Ectodermal cell (in vitro differentiated cells): ENCODE measurements around the gene KRT76.
"Not testable (repeated sequence)": the region's sequence is repeated elsewhere in the genome, so short reads cannot be mapped to it uniquely, and the experiment has no call there.

ENCODE experiments used
- H3K27ac ChIP-seq: 2 replicates; pipeline ENCODE4 v1.7.0; 2013; ENCODE audit warnings: mild to moderate bottlenecking, low read depth, low read length; ENCODE audit not compliant: insufficient read depth, poor library complexity, severe bottlenecking
- H3K27me3 ChIP-seq: 2 replicates; pipeline ENCODE4 v1.7.0; 2013; ENCODE audit warnings: mild to moderate bottlenecking, low read length; ENCODE audit not compliant: insufficient read depth, control insufficient read depth, poor library complexity, severe bottlenecking
- H3K36me3 ChIP-seq: one replicate; pipeline ENCODE4 v1.7.0; 2013; ENCODE audit warnings: low read length; ENCODE audit not compliant: control insufficient read depth, insufficient read depth
- H3K4me1 ChIP-seq: one replicate; pipeline ENCODE4 v1.7.0; 2013; ENCODE audit warnings: low read length; ENCODE audit not compliant: control insufficient read depth, insufficient read depth
- H3K4me3 ChIP-seq: 2 replicates; pipeline ENCODE4 v1.7.0; 2013; ENCODE audit warnings: low read depth, low read length, control low read depth; ENCODE audit not compliant: insufficient read depth
- H3K9me3 ChIP-seq: 2 replicates; pipeline ENCODE4 v1.7.0; 2013; ENCODE audit warnings: mild to moderate bottlenecking, low read length, moderate library complexity; ENCODE audit not compliant: control insufficient read depth
- WGBS, 2 experiments: methylation state at CpG; one replicate each; pipeline ENCODE4 v1.1.7; 2013; ENCODE audit warnings: missing lambda C conversion rate in 2 of 2; 5-methylcytosine and 5-hydroxymethylcytosine counted together

KRT76 gene

DNA sequence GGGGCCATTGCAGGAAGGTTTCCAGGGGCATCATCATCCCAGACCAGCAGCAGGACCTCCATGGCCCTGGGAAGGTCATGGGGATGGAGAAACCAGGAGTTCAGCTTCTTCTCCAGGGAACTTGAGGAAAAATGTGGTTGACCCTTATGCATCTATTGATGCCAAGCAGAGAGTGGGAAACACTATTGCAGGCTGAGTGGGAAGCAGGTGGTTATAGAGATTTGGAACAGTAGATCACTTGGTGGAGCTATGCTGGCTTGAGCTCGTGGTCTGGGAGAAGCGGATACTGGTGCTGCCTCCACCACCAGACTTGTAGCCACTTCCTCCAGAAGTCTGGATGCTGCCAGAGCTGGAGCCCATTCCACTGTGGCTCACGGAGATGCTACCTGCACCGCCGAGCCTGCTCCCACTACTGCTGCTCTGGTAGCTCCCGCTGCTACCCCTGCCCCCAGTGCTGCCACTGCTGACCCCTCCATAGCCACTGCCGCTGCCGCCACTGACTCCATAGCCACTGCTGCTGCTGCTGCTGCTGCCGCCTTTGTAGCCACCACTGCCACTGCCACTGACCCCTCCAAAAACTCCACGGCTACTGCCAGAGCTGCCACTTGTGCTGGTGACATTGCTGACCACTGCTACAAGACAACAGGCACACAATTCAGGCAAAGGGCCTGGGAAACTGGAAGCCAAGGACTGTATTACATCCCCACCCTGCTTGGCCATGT, 8.5 kb downstream of the KRT76 start:
- WGBS, 2 experiments, result 92% methylated on average over 10 of the region's 10 CpGs
- Histone ChIP-seq H3K27me3 (no peaks in the 10 kb centered on the region), H3K9me3 (no peaks in the 10 kb centered on the region), H3K4me3 (no peak overlapping the region), H3K4me1 (no peaks in the 10 kb centered on the region), H3K36me3 (no peaks in the 10 kb centered on the region), H3K27ac (no peak overlapping the region)

DNA sequence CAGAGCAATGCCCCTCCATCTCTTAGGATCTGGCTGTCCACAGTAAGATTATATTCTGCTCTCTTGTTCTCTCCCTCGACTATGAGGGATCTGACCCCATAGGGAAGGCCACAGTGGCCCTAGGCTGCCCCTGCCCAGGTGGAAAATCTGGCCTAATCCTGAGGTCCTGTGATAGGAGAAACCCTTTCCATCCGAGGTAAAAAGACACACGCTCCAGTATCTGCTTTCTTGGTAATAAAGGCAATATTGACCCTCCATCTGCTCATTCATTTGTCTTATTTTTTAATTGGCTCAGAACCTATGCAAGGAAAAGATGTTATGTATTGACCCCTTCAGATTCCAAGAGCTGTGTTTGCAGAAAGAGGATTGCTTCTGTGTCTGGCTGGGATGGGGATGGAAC, 9.7 kb downstream of the KRT76 start:
- H3K27ac ChIP-seq, result no peak overlapping the region
- H3K27me3 ChIP-seq, result no peaks in the 10 kb centered on the region
- H3K4me3 ChIP-seq, result no peak overlapping the region
- 58 to 60% methylated on average over 3 of the region's 3 CpGs for WGBS, 2 experiments
- H3K9me3 ChIP-seq, result no peaks in the 10 kb centered on the region
- no peaks in the 10 kb centered on the region for H3K4me1 ChIP-seq
- H3K36me3 ChIP-seq, result no peaks in the 10 kb centered on the region

DNA sequence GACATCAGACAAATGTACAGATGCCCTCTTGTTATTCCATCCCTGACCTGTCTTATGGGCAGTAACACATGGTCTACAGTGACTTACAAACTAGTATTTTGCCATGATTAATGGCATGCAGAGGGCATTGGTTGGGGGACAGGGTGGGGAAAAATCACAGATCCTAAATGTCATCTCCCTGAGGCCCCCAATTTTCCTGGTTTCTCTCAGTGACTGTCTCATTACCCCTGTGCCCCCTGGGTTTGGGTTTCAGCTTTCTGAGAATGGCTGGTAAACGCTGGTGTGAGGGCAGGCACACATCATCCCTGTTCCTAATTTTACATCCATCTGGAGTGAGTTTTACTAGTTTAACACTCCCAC, 10.1 kb downstream of the KRT76 start:
- H3K27me3 ChIP-seq, result no peaks in the 10 kb centered on the region
- WGBS, 2 experiments, result 85% methylated on average over 1 of the region's 1 CpG; no CpG with 5 or more reads in 1 of the 2 experiments
- no peaks in the 10 kb centered on the region for H3K4me1 ChIP-seq
- no peak overlapping the region for H3K27ac ChIP-seq
- no peak overlapping the region for H3K4me3 ChIP-seq
- H3K9me3 ChIP-seq, result no peaks in the 10 kb centered on the region
- H3K36me3 ChIP-seq, result no peaks in the 10 kb centered on the region

DNA sequence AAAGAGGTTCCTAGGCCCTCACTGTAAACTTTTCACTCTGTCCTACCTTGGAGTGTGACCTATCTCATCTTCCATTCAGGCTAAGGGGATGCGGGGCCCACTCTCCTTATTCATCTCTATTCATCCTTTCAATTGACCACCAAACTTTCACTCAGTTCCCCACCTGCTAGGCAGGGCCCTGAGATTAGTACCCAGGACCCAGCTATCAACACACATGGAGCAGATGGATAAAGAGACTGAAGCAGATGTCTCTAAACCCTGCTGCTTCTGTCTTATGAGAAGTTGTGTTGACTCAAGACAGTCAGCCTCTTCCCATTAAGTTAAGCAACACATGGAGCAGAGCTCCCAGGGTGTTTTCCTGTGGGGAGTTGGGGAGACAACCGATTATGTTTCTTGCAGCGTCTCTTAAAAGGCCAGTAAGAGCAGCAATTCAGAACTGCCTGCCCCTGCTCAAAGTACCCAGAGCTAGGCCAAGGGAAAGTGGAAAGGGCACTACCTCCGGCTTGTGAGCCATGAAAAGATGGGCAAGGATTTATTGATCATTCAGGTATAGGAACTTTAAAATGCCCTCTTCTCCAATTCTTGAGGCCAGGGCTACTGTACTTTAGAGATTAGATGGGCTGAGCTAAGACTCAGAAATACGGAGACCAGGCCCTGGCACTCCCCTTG, 10.7 kb downstream of the KRT76 start:
- no peaks in the 10 kb centered on the region for H3K36me3 ChIP-seq
- H3K9me3 ChIP-seq, result no peaks in the 10 kb centered on the region
- no peak overlapping the region for H3K4me3 ChIP-seq
- WGBS, 2 experiments, result 92 to 93% methylated on average over 5 of the region's 5 CpGs
- no peak overlapping the region for H3K27ac ChIP-seq
- H3K27me3 ChIP-seq, result no peaks in the 10 kb centered on the region
- no peaks in the 10 kb centered on the region for H3K4me1 ChIP-seq

DNA sequence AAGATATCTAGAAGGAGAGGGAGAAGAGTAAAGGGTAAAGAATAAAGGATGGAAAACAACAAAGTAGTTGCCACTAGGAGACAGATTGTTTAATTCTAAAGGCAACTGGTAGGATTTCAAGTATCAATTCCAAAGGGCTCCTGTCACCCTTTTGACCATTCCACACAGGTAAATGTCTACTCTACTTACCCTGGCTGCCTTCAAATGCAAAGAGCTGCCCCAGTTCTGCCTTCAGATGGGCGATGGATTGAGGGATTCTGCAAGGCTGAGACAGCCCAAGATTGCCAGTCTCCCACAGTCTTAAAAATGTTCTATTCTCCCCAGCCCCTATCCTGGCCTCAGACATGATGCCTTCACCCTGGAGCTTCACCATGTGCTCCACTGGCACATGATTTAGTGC, 11.4 kb downstream of the KRT76 start:
- 82 to 84% methylated on average over 1 of the region's 1 CpG for WGBS, 2 experiments
- H3K36me3 ChIP-seq, result no peaks in the 10 kb centered on the region
- no peak overlapping the region for H3K27ac ChIP-seq
- no peaks in the 10 kb centered on the region for H3K9me3 ChIP-seq
- no peak overlapping the region for H3K4me3 ChIP-seq
- no peaks in the 10 kb centered on the region for H3K27me3 ChIP-seq
- no peaks in the 10 kb centered on the region for H3K4me1 ChIP-seq

DNA sequence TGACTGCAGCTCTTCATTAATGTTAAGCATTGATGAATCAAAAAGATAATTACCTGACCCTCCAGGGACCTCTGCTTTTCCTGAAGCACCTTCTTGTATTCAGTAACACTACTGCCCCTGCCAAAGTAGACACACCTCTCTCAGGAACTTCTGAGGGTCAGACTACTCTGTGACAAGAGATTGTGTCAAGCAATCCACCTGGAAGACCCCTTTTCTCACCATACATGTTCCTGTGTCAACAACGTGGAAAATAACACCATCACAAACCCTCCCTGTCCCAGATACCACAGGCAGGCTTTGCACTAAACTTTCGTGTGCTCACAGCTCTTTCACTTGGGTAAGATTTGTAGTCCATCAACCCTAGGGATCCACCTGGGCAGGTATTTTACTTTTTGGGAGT, 13.2 kb downstream of the KRT76 start:
- Histone ChIP-seq H3K27ac (no peak overlapping the region), H3K27me3 (no peaks in the 10 kb centered on the region), H3K9me3 (no peaks in the 10 kb centered on the region), H3K4me3 (no peak overlapping the region), H3K36me3 (no peaks in the 10 kb centered on the region), H3K4me1 (no peaks in the 10 kb centered on the region)
- 79 to 83% methylated on average over 2 of the region's 2 CpGs for WGBS, 2 experiments

DNA sequence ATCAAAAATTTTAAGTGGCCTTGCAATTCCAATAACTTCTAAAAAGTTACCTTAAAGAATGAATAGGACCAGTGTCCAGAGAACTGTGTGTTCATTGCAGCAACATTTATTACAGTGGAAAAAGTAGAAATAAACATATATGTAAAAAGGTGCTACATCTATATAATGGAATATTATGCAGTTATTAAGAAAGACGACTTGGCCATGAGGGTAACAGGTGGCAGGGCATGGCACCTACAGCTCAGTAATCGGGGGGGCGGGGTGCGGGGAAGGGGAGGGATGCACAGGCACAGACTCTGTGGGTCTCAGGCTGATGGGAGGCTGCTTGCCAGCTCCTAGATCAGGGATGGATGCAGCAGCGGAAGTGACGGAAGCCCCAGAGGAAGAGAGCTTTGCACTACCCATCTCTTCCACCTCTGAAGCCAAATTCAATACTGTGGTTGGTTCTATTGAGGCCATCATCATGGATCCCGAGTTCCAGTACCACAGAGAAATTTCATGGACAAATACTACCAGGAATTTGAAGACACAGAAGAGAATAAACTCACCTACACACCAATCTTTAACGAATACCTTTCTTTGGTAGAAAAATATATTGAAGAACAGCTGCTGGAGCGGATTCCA, 14.0 kb downstream of the KRT76 start:
- H3K27me3 ChIP-seq, result peaks cover 2% of the 10 kb centered on the region
- no peak overlapping the region for H3K27ac ChIP-seq
- H3K36me3 ChIP-seq, result no peaks in the 10 kb centered on the region
- no peaks in the 10 kb centered on the region for H3K4me1 ChIP-seq
- no peak overlapping the region for H3K4me3 ChIP-seq
- no peaks in the 10 kb centered on the region for H3K9me3 ChIP-seq
- 77 to 80% methylated on average over 8 to 9 of the region's 9 CpGs for WGBS, 2 experiments

DNA sequence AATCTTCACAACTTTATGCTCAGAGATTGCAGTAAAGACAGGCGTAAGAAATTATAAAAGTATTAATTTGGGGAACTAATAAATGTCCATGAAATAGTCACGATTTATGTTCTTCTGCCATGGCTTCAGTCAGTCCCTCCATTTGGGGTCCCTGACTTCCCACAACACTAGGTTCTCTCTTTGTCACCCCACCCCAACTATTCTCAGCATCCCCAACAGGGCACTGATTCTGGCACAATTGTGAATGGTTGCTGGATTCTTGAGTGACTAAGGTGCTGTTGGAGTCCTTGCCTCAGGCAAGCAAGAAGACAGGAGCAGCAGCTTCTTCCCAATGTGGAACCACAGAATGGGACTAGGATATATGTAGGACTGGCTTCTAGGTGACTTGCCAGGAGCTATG, 15.3 kb downstream of the KRT76 start:
- Histone ChIP-seq H3K36me3 (no peaks in the 10 kb centered on the region), H3K9me3 (no peaks in the 10 kb centered on the region), H3K4me3 (no peak overlapping the region), H3K4me1 (no peaks in the 10 kb centered on the region), H3K27me3 (peaks cover 6% of the 10 kb centered on the region), H3K27ac (no peak overlapping the region)
- 91 to 93% methylated on average over 2 of the region's 2 CpGs for WGBS, 2 experiments

DNA sequence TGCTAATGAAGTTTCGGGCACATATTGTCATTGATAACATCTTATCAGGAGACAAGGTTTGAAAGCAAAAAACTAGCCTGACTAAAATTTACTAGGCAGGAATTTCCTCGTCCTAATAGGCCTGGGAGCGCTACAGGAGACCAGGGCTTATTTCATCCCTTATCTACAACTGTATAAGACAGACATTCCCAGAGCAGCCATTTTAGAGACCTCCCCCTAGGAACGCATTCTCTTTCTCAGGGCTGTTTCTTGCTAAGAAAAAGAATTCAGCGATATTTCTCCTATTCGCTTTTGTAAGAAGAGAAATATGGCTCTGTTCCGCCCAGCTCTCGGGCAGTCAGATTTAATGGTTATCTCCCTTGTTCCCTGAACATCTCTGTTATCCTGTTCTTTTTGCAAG, 15.9 kb downstream of the KRT76 start:
- H3K9me3 ChIP-seq, H3K4me1 ChIP-seq, H3K4me3 ChIP-seq, H3K27ac ChIP-seq, H3K27me3 ChIP-seq, H3K36me3 ChIP-seq: not testable (repeated sequence)
- WGBS, 2 experiments, result 86 to 92% methylated on average over 8 of the region's 8 CpGs

DNA sequence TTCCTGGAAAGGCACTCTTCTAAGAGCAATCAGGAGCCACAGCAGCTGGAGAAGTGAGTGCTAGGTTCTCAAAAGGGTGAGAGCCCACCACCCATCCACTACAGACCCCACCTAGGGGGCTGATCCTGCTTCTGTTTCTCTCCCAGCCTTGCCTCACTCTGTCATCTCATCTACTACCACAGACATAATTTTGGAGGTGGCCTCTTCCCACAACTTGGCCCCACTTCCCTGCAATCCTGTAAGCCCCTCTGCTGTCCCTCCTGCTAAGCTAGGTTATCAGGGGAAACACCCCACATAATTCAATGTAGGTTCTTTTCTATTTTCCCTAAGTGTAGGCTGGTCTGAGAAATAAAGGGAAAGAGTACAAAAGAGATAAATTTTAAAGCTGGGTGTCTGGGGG, 16.5 kb downstream of the KRT76 start:
- no peaks in the 10 kb centered on the region for H3K4me1 ChIP-seq
- H3K36me3 ChIP-seq, result no peaks in the 10 kb centered on the region
- no peak overlapping the region for H3K27ac ChIP-seq
- no peak overlapping the region for H3K4me3 ChIP-seq
- H3K27me3 ChIP-seq, result peaks cover 6% of the 10 kb centered on the region
- H3K9me3 ChIP-seq, result no peaks in the 10 kb centered on the region
